ENCODE data around the gene ZFX. TPM values are rescaled to one million over a fixed set of nuclear protein-coding genes. Genes with fewer than 3 reads are reported as not detected.

ZFX gene
- total and polyA plus RNA-seq, 2 of the 8 experiments (the other 6 are each of a cell fraction or from before 2014, with no cell fraction given): 2.8 to 22.0 TPM

DNA sequence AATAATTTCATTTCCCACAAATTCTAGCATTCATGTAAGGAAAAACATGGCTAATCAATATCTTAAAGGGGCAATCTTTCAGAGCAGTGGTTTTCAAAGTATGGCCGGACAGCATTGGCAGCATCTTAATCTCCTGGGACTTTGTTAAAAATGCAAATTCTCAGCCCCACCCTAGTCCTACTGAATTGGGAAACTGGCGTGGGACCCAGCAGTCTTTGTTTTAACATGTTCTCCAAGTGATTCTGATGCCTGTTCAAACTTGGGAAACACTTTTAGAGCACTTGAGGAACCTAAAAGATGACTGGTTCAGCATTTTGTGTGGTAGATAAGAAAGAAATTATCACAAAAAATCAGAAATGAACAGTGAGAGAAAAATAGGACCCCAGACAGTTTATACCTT is 65.7 kb downstream of the ZFX start:
- H2BK15ac ChIP-seq (ENCODE audit: low read length): no peak overlapping the region
- no peaks in the 10 kb centered on the region for H4K20me1 ChIP-seq (replicated peaks in 1 of 2; ENCODE audit: control insufficient read depth in 1 of 2, insufficient read depth in 2 of 2, low read length in 2 of 2)
- H2BK5ac ChIP-seq (ENCODE audit: low read depth, low read length): no peak overlapping the region
- no peak overlapping the region for H2BK120ac ChIP-seq (replicated peaks; ENCODE audit: low read depth, low read length)
- H4K8ac ChIP-seq (ENCODE audit: extremely low read depth, insufficient read depth, low read length): no peak overlapping the region
- peaks cover 0 to 4% (median 1%) of the 10 kb centered on the region in 4 experiments; a peak in 3 of 7 replicates for H3K4me1 ChIP-seq (replicated peaks in 1 of 4; ENCODE audit: control insufficient read depth in 3 of 4, insufficient read depth in 4 of 4, low read length in 3 of 4)
- CTCF ChIA-PET (ENCODE audit: partially characterized antibody): no interaction called here
- no peak overlapping the region for H3K4me3 ChIP-seq (ENCODE audit: extremely low read depth in 1 of 4, insufficient read depth in 2 of 4, low read depth in 3 of 4, low read length in 4 of 4)
- H3K23ac ChIP-seq (ENCODE audit: insufficient read length): no peak overlapping the region
- no peak overlapping the region for H3K27ac ChIP-seq (ENCODE audit: low read depth, low read length)
- H4K5ac ChIP-seq (ENCODE audit: insufficient read length, low read depth, low read length): no peak overlapping the region
- DNase-seq (ENCODE audit: low read depth in 1 of 2, low spot score in 2 of 2): no peak
- H2BK20ac ChIP-seq (ENCODE audit: low read length): no peak overlapping the region
- POLR2A ChIA-PET (ENCODE audit: partially characterized antibody): no interaction called here
- WGBS, 2 experiments (ENCODE audit: extremely low coverage in 1 of 2, insufficient coverage in 1 of 2, insufficient read length in 1 of 2, insufficient replicate concordance in 2 of 2, low coverage in 1 of 2, low lambda C conversion rate in 2 of 2, missing lambda C conversion rate in 1 of 2): 71% methylated on average over 2 of the region's 2 CpGs; no CpG with 5 or more reads in 1 of the 2 experiments
- H3K4ac ChIP-seq (replicated peaks; ENCODE audit: insufficient read length, low read depth, low read length): no peak overlapping the region
- H2AK5ac ChIP-seq (ENCODE audit: low read depth, low read length): no peak overlapping the region
- H3K79me1 ChIP-seq (ENCODE audit: low read depth, low read length): no peaks in the 10 kb centered on the region
- no peak overlapping the region for H3K18ac ChIP-seq (ENCODE audit: extremely low read depth, low read length)
- no peaks in the 10 kb centered on the region for H3K79me2 ChIP-seq (ENCODE audit: control insufficient read depth in 1 of 2, insufficient read depth in 2 of 2, low read length in 2 of 2)
- H3K9me3 ChIP-seq (ENCODE audit: insufficient read depth in 2 of 2, low read depth in 1 of 2, low read length in 1 of 2): no peaks in the 10 kb centered on the region
- H2AFZ ChIP-seq (ENCODE audit: low read length): no peak overlapping the region
- H3K36me3 ChIP-seq (ENCODE audit: control insufficient read depth in 2 of 4, insufficient read depth in 4 of 4, low read length in 3 of 4): peaks cover 3 to 16% (median 9%) of the 10 kb centered on the region in 4 experiments; a peak in 6 of 8 replicates
- no peak overlapping the region for H3K9ac ChIP-seq (replicated peaks in 1 of 4; ENCODE audit: extremely low read depth in 1 of 4, low read depth in 3 of 4, low read length in 3 of 4)
- no peaks in the 10 kb centered on the region for H3K23me2 ChIP-seq (ENCODE audit: low read depth, low read length)
- FAIRE-seq: no peak
- no peak overlapping the region for H4K91ac ChIP-seq (replicated peaks; ENCODE audit: insufficient read length, low read length)
- H3K27me3 ChIP-seq (replicated peaks in 1 of 4; ENCODE audit: control insufficient read depth in 3 of 4, extremely low read depth in 1 of 4, insufficient read depth in 3 of 4, low read length in 3 of 4): no peaks in the 10 kb centered on the region
- no peak overlapping the region for H2BK12ac ChIP-seq (ENCODE audit: low read depth, low read length)
- no peak for TF ChIP-seq RBBP5 (IDR thresholded peaks at IDR 0.05; ENCODE audit: borderline replicate concordance, low read depth, low read length)
- TF ChIP-seq FOSL1 (IDR thresholded peaks at IDR 0.05; ENCODE audit: insufficient read depth, low read depth, low read length): no peak
- no peak for TF ChIP-seq NRF1 (IDR thresholded peaks at IDR 0.05; ENCODE audit: low read depth, low read length)
- TF ChIP-seq PHF8 (conservative IDR thresholded peaks at IDR 0.05; ENCODE audit: low read depth, low read length): no peak
- TF ChIP-seq SIN3A (conservative IDR thresholded peaks at IDR 0.05 in 1 of 2, IDR thresholded peaks at IDR 0.05 in 1 of 2; ENCODE audit: low read depth in 1 of 2, low read length in 2 of 2): no peak
- TF ChIP-seq, protein P1, sequence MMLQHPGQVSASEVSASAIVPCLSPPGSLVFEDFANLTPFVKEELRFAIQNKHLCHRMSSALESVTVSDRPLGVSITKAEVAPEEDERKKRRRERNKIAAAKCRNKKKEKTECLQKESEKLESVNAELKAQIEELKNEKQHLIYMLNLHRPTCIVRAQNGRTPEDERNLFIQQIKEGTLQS (IDR thresholded peaks at IDR 0.05; ENCODE audit: insufficient read depth, low read depth, low read length): no peak
- TF ChIP-seq, protein P2, sequence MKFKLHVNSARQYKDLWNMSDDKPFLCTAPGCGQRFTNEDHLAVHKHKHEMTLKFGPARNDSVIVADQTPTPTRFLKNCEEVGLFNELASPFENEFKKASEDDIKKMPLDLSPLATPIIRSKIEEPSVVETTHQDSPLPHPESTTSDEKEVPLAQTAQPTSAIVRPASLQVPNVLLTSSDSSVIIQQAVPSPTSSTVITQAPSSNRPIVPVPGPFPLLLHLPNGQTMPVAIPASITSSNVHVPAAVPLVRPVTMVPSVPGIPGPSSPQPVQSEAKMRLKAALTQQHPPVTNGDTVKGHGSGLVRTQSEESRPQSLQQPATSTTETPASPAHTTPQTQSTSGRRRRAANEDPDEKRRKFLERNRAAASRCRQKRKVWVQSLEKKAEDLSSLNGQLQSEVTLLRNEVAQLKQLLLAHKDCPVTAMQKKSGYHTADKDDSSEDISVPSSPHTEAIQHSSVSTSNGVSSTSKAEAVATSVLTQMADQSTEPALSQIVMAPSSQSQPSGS (IDR thresholded peaks at IDR 0.05; ENCODE audit: low read length): no peak
- TF ChIP-seq SP4 (IDR thresholded peaks at IDR 0.05; ENCODE audit: low read length): no peak
- TF ChIP-seq BCL11A (IDR thresholded peaks at IDR 0.05; ENCODE audit: low read depth in 2 of 2, low read length in 2 of 2): no peak
- TF ChIP-seq EZH2 (IDR thresholded peaks at IDR 0.05; ENCODE audit: low read depth, low read length, severe bottlenecking): no peak
- TF ChIP-seq EP300 (IDR thresholded peaks at IDR 0.05; ENCODE audit: borderline replicate concordance in 1 of 2, low read depth in 2 of 2, low read length in 2 of 2): no peak
- H3K14ac ChIP-seq (ENCODE audit: insufficient read length): no peak overlapping the region
- H3K56ac ChIP-seq (replicated peaks; ENCODE audit: insufficient read length, low read depth, low read length): no peak overlapping the region
- peak overlapping the region in 1 of 2 experiments; percentile 21; a peak in 1 of 4 replicates for H3K4me2 ChIP-seq (ENCODE audit: insufficient read depth in 1 of 2, low read depth in 2 of 2, low read length in 2 of 2)

Measured in H1 (cell line).